Esophagus squamous epithelium (tissue), 4 donors: ENCODE data around the gene CCDC93.

Source experiments
- CTCF ChIP-seq, 6 experiments: fragments of 450-650 bp in 4 of 6; fragments of 200-600 bp in 2 of 6; sonication (generic) in 2 of 6; IDR thresholded peaks; one replicate each; pipeline ENCODE4 v1.5.1; 2016 to 2019; ENCODE audit warnings: antibody characterized with exemption in 6 of 6, mild to moderate bottlenecking in 4 of 6, moderate library complexity in 4 of 6
- POLR2A ChIP-seq, 4 donors: fragments of 450-650 bp; IDR thresholded peaks; one replicate each; pipeline ENCODE4 v1.6.1; 2017; ENCODE audit warnings: antibody characterized with exemption in 4 of 4, mild to moderate bottlenecking in 4 of 4, moderate library complexity in 3 of 4

- TF ChIP-seq POLR2A (IDR thresholded peaks at IDR 0.05) (no peak), CTCF (IDR thresholded peaks at IDR 0.05) (no peak)
These were observed 33.8 kb downstream of the CCDC93 start for GRCh38 chr2:117979911-117980701.
